ENCODE measurements around the gene FBXL17. TPM values are rescaled to one million over a fixed set of nuclear protein-coding genes. Genes with fewer than 3 reads are reported as not detected.

The FBXL17 gene
- total and polyA plus RNA-seq, 3 experiments from 2014 or later, result 6.4 to 8.2 (median 6.9) TPM

GRCh38 chr5:107873877-107874276, 508.0 kb downstream of the FBXL17 start:
- Mint-ChIP-seq H3K9me3 (no peaks in the 10 kb centered on the region), H3K4me3 (no peak overlapping the region), H3K27ac (no peak overlapping the region), H3K27me3 (no peaks in the 10 kb centered on the region), H3K36me3 (peaks cover 4 to 11% (median 6%) of the 10 kb centered on the region in 3 donors), H3K4me1 (no peaks in the 10 kb centered on the region)
- Histone ChIP-seq H3K27ac (ENCODE audit: low read depth, low read length) (no peak overlapping the region), H3K36me3 (ENCODE audit: insufficient read depth, low read length) (no peaks in the 10 kb centered on the region), H3K4me1 (ENCODE audit: insufficient read depth, low read length) (no peaks in the 10 kb centered on the region), H3K9me3 (ENCODE audit: low read length) (no peaks in the 10 kb centered on the region), H3K4me3 (ENCODE audit: low read length) (no peak overlapping the region), H3K27me3 (ENCODE audit: insufficient read depth, low read length, poor library complexity, severe bottlenecking) (no peaks in the 10 kb centered on the region)
- POLR2A ChIA-PET, result no interaction called here
- DNase-seq, result no peak
- CTCF ChIA-PET, result no interaction called here

GRCh38 chr5:107871023-107871422, 510.9 kb downstream of the FBXL17 start:
- H3K27ac ChIP-seq (ENCODE audit: low read depth, low read length), result no peak overlapping the region
- H3K27me3 ChIP-seq (ENCODE audit: insufficient read depth, low read length, poor library complexity, severe bottlenecking), result no peaks in the 10 kb centered on the region
- H3K4me1 ChIP-seq (ENCODE audit: insufficient read depth, low read length), result no peaks in the 10 kb centered on the region
- no peaks in the 10 kb centered on the region for H3K9me3 Mint-ChIP-seq
- H3K27ac Mint-ChIP-seq, result no peak overlapping the region
- CTCF ChIA-PET, result interaction anchor here (1.0 kb wide), 1 partner anchor 10 kb away, joined by 3 read pairs; no protein-coding TSS in a partner anchor
- DNase-seq, result no peak
- no peak overlapping the region for H3K4me3 Mint-ChIP-seq
- H3K4me1 Mint-ChIP-seq, result no peaks in the 10 kb centered on the region
- no peaks in the 10 kb centered on the region for H3K9me3 ChIP-seq (ENCODE audit: low read length)
- POLR2A ChIA-PET, result no interaction called here
- H3K36me3 ChIP-seq (ENCODE audit: insufficient read depth, low read length), result no peaks in the 10 kb centered on the region
- no peaks in the 10 kb centered on the region for H3K27me3 Mint-ChIP-seq
- no peak overlapping the region for H3K4me3 ChIP-seq (ENCODE audit: low read length)
- peaks cover 5 to 9% (median 8%) of the 10 kb centered on the region in 3 donors for H3K36me3 Mint-ChIP-seq

- Mint-ChIP-seq H3K4me1 (no peaks in the 10 kb centered on the region), H3K27ac (peak overlapping the region in 1 of 8 donors; percentile 87), H3K27me3 (no peaks in the 10 kb centered on the region), H3K9me3 (no peaks in the 10 kb centered on the region), H3K36me3 (peaks cover 11 to 20% (median 11%) of the 10 kb centered on the region in 3 donors), H3K4me3 (no peak overlapping the region)
- no peaks in the 10 kb centered on the region for H3K4me1 ChIP-seq (ENCODE audit: insufficient read depth, low read length)
- no peak overlapping the region for H3K4me3 ChIP-seq (ENCODE audit: low read length)
- H3K27me3 ChIP-seq (ENCODE audit: insufficient read depth, low read length, poor library complexity, severe bottlenecking), result no peaks in the 10 kb centered on the region
- H3K27ac ChIP-seq (ENCODE audit: low read depth, low read length), result no peak overlapping the region
- H3K9me3 ChIP-seq (ENCODE audit: low read length), result no peaks in the 10 kb centered on the region
- H3K36me3 ChIP-seq (ENCODE audit: insufficient read depth, low read length), result no peaks in the 10 kb centered on the region
- POLR2A ChIA-PET, result no interaction called here
- CTCF ChIA-PET, result no interaction called here
- no peak for DNase-seq
These were observed 512.3 kb downstream of the FBXL17 start for GRCh38 chr5:107869438-107870115.

GRCh38 chr5:107868650-107869409, 513.1 kb downstream of the FBXL17 start:
- Mint-ChIP-seq H3K36me3 (peaks cover 12 to 23% (median 13%) of the 10 kb centered on the region in 3 donors), H3K27me3 (no peaks in the 10 kb centered on the region), H3K27ac (peak overlapping the region in 1 of 8 donors; percentile 43), H3K4me3 (no peak overlapping the region), H3K9me3 (no peaks in the 10 kb centered on the region), H3K4me1 (no peaks in the 10 kb centered on the region)
- H3K9me3 ChIP-seq (ENCODE audit: low read length), result no peaks in the 10 kb centered on the region
- ChIA-PET CTCF (no interaction called here), POLR2A (no interaction called here)
- no peak for DNase-seq
- H3K4me3 ChIP-seq (ENCODE audit: low read length), result no peak overlapping the region
- no peak overlapping the region for H3K27ac ChIP-seq (ENCODE audit: low read depth, low read length)
- no peaks in the 10 kb centered on the region for H3K36me3 ChIP-seq (ENCODE audit: insufficient read depth, low read length)
- no peaks in the 10 kb centered on the region for H3K4me1 ChIP-seq (ENCODE audit: insufficient read depth, low read length)
- H3K27me3 ChIP-seq (ENCODE audit: insufficient read depth, low read length, poor library complexity, severe bottlenecking), result no peaks in the 10 kb centered on the region

- ChIA-PET CTCF (no interaction called here), POLR2A (no interaction called here)
- no peaks in the 10 kb centered on the region for H3K9me3 Mint-ChIP-seq
- Histone ChIP-seq H3K27me3 (ENCODE audit: insufficient read depth, low read length, poor library complexity, severe bottlenecking) (no peaks in the 10 kb centered on the region), H3K4me1 (ENCODE audit: insufficient read depth, low read length) (no peaks in the 10 kb centered on the region), H3K4me3 (ENCODE audit: low read length) (no peak overlapping the region), H3K36me3 (ENCODE audit: insufficient read depth, low read length) (no peaks in the 10 kb centered on the region), H3K27ac (ENCODE audit: low read depth, low read length) (no peak overlapping the region), H3K9me3 (ENCODE audit: low read length) (no peaks in the 10 kb centered on the region)
- H3K27ac Mint-ChIP-seq, result no peak overlapping the region
- no peaks in the 10 kb centered on the region for H3K27me3 Mint-ChIP-seq
- H3K36me3 Mint-ChIP-seq, result peaks cover 12 to 27% (median 12%) of the 10 kb centered on the region in 3 donors
- no peaks in the 10 kb centered on the region for H3K4me1 Mint-ChIP-seq
- H3K4me3 Mint-ChIP-seq, result no peak overlapping the region
- DNase-seq, result no peak
These were observed 514.6 kb downstream of the FBXL17 start for GRCh38 chr5:107867266-107867665.

- H3K27ac Mint-ChIP-seq, result peak overlapping the region in 1 of 8 donors; percentile 22
- no peaks in the 10 kb centered on the region for H3K36me3 ChIP-seq (ENCODE audit: insufficient read depth, low read length)
- H3K9me3 ChIP-seq (ENCODE audit: low read length), result no peaks in the 10 kb centered on the region
- DNase-seq, result no peak
- no peaks in the 10 kb centered on the region for H3K4me1 ChIP-seq (ENCODE audit: insufficient read depth, low read length)
- H3K4me3 Mint-ChIP-seq, result no peak overlapping the region
- H3K27me3 Mint-ChIP-seq, result no peaks in the 10 kb centered on the region
- H3K4me1 Mint-ChIP-seq, result no peaks in the 10 kb centered on the region
- no peaks in the 10 kb centered on the region for H3K9me3 Mint-ChIP-seq
- no peak overlapping the region for H3K4me3 ChIP-seq (ENCODE audit: low read length)
- peaks cover 25 to 34% (median 25%) of the 10 kb centered on the region in 3 donors for H3K36me3 Mint-ChIP-seq
- H3K27ac ChIP-seq (ENCODE audit: low read depth, low read length), result no peak overlapping the region
- CTCF ChIA-PET, result no interaction called here
- POLR2A ChIA-PET, result no interaction called here
- H3K27me3 ChIP-seq (ENCODE audit: insufficient read depth, low read length, poor library complexity, severe bottlenecking), result no peaks in the 10 kb centered on the region
These were observed 517.1 kb downstream of the FBXL17 start for GRCh38 chr5:107864793-107865192.

- H3K4me1 Mint-ChIP-seq, result no peaks in the 10 kb centered on the region
- H3K27ac Mint-ChIP-seq, result no peak overlapping the region
- no peak overlapping the region for H3K4me3 ChIP-seq (ENCODE audit: low read length)
- H3K27ac ChIP-seq (ENCODE audit: low read depth, low read length), result no peak overlapping the region
- no peaks in the 10 kb centered on the region for H3K4me1 ChIP-seq (ENCODE audit: insufficient read depth, low read length)
- peaks cover 22 to 31% (median 25%) of the 10 kb centered on the region in 3 donors for H3K36me3 Mint-ChIP-seq
- POLR2A ChIA-PET, result no interaction called here
- no peak overlapping the region for H3K4me3 Mint-ChIP-seq
- H3K9me3 ChIP-seq (ENCODE audit: low read length), result no peaks in the 10 kb centered on the region
- H3K27me3 ChIP-seq (ENCODE audit: insufficient read depth, low read length, poor library complexity, severe bottlenecking), result no peaks in the 10 kb centered on the region
- no peaks in the 10 kb centered on the region for H3K27me3 Mint-ChIP-seq
- H3K9me3 Mint-ChIP-seq, result no peaks in the 10 kb centered on the region
- no peak for DNase-seq
- CTCF ChIA-PET, result no interaction called here
- H3K36me3 ChIP-seq (ENCODE audit: insufficient read depth, low read length), result no peaks in the 10 kb centered on the region
These were observed 518.8 kb downstream of the FBXL17 start for GRCh38 chr5:107863125-107863524.

- Mint-ChIP-seq H3K27me3 (no peaks in the 10 kb centered on the region), H3K36me3 (peaks cover 20 to 26% (median 21%) of the 10 kb centered on the region in 3 donors), H3K4me1 (no peaks in the 10 kb centered on the region), H3K4me3 (no peak overlapping the region), H3K9me3 (no peaks in the 10 kb centered on the region), H3K27ac (no peak overlapping the region)
- no peak overlapping the region for H3K4me3 ChIP-seq (ENCODE audit: low read length)
- no peak overlapping the region for H3K27ac ChIP-seq (ENCODE audit: low read depth, low read length)
- ChIA-PET CTCF (no interaction called here), POLR2A (no interaction called here)
- H3K27me3 ChIP-seq (ENCODE audit: insufficient read depth, low read length, poor library complexity, severe bottlenecking), result no peaks in the 10 kb centered on the region
- no peaks in the 10 kb centered on the region for H3K36me3 ChIP-seq (ENCODE audit: insufficient read depth, low read length)
- no peak for DNase-seq
- H3K9me3 ChIP-seq (ENCODE audit: low read length), result no peaks in the 10 kb centered on the region
- H3K4me1 ChIP-seq (ENCODE audit: insufficient read depth, low read length), result no peaks in the 10 kb centered on the region
These were observed 520.3 kb downstream of the FBXL17 start for GRCh38 chr5:107861565-107861964.
